HG03108 (cell line): Measurements from ENCODE around the gene SGCE.

Experiments used
- ATAC-seq: cut with Tn5 transposase; IDR thresholded peaks from one replicate; pipeline ENCODE4 v1.9.1; 2021; ENCODE audit warnings: moderate library complexity; ENCODE audit not compliant: unreplicated experiment

Gene SGCE

GRCh38 chr7:94660006-94660405, 4.1 kb upstream of the SGCE start:
- no peak for ATAC-seq

- no peak for ATAC-seq
Observed at GRCh38 chr7:94658826-94659225, 2.9 kb upstream of the SGCE start.

- peak; percentile 86 for ATAC-seq
Observed at GRCh38 chr7:94657771-94658693, 2.1 kb upstream of the SGCE start.

- ATAC-seq: no peak
Observed at GRCh38 chr7:94656925-94657731, 1.2 kb upstream of the SGCE start.

GRCh38 chr7:94656658-94656924, 658 bp upstream of the SGCE start:
- no peak for ATAC-seq

GRCh38 chr7:94655126-94655847, 646 bp downstream of the SGCE start:
- no peak for ATAC-seq

GRCh38 chr7:94654783-94655125, 1.2 kb downstream of the SGCE start:
- ATAC-seq: no peak

- no peak for ATAC-seq
Observed at GRCh38 chr7:94650147-94651051, 5.5 kb downstream of the SGCE start.

- peak; percentile 79 for ATAC-seq
Observed at GRCh38 chr7:94649450-94649849, 6.5 kb downstream of the SGCE start.

- ATAC-seq: no peak
Observed at GRCh38 chr7:94648731-94649130, 7.2 kb downstream of the SGCE start.

GRCh38 chr7:94647295-94647694, 8.6 kb downstream of the SGCE start:
- ATAC-seq: no peak

- no peak for ATAC-seq
Observed at GRCh38 chr7:94643771-94644545, 12.0 kb downstream of the SGCE start.

GRCh38 chr7:94642838-94643653, 12.9 kb downstream of the SGCE start:
- ATAC-seq: no peak

GRCh38 chr7:94639384-94639783, 16.5 kb downstream of the SGCE start:
- no peak for ATAC-seq

GRCh38 chr7:94635687-94636086, 20.2 kb downstream of the SGCE start:
- no peak for ATAC-seq

- ATAC-seq: no peak
Observed at GRCh38 chr7:94634502-94634901, 21.4 kb downstream of the SGCE start.

- no peak for ATAC-seq
Observed at GRCh38 chr7:94633687-94634086, 22.2 kb downstream of the SGCE start.

- ATAC-seq: no peak
Observed at GRCh38 chr7:94633014-94633341, 23.0 kb downstream of the SGCE start.

GRCh38 chr7:94632338-94633013, 23.5 kb downstream of the SGCE start:
- ATAC-seq: peak; percentile 49
